PC-3 (cell line): Measurements from ENCODE around the gene NHS. TPM values are rescaled to one million over a fixed set of nuclear protein-coding genes. Genes with fewer than 3 reads are reported as not detected.

ENCODE experiments used
- ATAC-seq: fragments of 200-7000 bp; cut with Tn5 transposase; 2 replicates; pipeline ENCODE4 v1.9.1; 2020; ENCODE audit warnings: mild to moderate bottlenecking, moderate library complexity
- BruUV-seq: library from RNA; stranded (reverse); fragments of 400-500 nt; replicated peaks from 2 replicates; lab custom pipeline; 2021; lab: Mats Ljungman, UMichigan
- CTCF ChIA-PET: fragments of 300-600 bp; sonication (Branson Sonifier 250); formaldehyde crosslinking; loops from one replicate; lab custom pipeline; 2022; ENCODE audit warnings: antibody characterized with exemption; lab: Charles Lee
- POLR2A ChIA-PET: fragments of 300-600 bp; sonication (Branson Sonifier 250); formaldehyde crosslinking; loops from one replicate; lab custom pipeline; 2022; ENCODE audit warnings: antibody characterized with exemption; ENCODE audit not compliant: unreplicated experiment; lab: Charles Lee
- DNase-seq: peaks from one replicate; pipeline ENCODE4 v3.0.0-alpha.2; 2015
- H2AFZ ChIP-seq: fragments of 300-600 bp; sonication (generic); 2 replicates; pipeline ENCODE4 v1.6.0; 2016; ENCODE audit warnings: antibody characterized with exemption, low read length
- H3F3A ChIP-seq: fragments of 300-600 bp; sonication (generic); one replicate; pipeline ENCODE4 v1.6.0; 2017; ENCODE audit warnings: antibody characterized with exemption, low read length, control low read depth, mild to moderate bottlenecking; ENCODE audit not compliant: unreplicated experiment
- H3K27ac ChIP-seq: fragments of 300-600 bp; sonication (generic); 2 replicates; pipeline ENCODE4 v1.5.1; 2016; ENCODE audit warnings: mild to moderate bottlenecking, low read length
- H3K27me3 ChIP-seq: fragments of 300-600 bp; sonication (generic); 2 replicates; pipeline ENCODE4 v1.6.1; 2016; ENCODE audit warnings: low read length, mixed read lengths
- H3K36me3 ChIP-seq: fragments of 300-600 bp; sonication (generic); 2 replicates; pipeline ENCODE4 v1.6.1; 2016; ENCODE audit warnings: low read depth, mixed run types, low read length, mixed read lengths
- H3K4me1 ChIP-seq: fragments of 300-600 bp; sonication (generic); 2 replicates; pipeline ENCODE4 v1.5.1; 2016; ENCODE audit warnings: low read length; ENCODE audit not compliant: insufficient read depth
- H3K4me2 ChIP-seq: fragments of 300-600 bp; sonication (generic); 2 replicates; pipeline ENCODE4 v1.6.0; 2016; ENCODE audit warnings: low read length
- H3K4me3 ChIP-seq: fragments of 300-600 bp; sonication (generic); 2 replicates; pipeline ENCODE4 v1.5.1; 2016; ENCODE audit warnings: mild to moderate bottlenecking, low read length, mixed read lengths
- H3K79me2 ChIP-seq: fragments of 300-600 bp; sonication (generic); 2 replicates; pipeline ENCODE4 v1.6.1; 2017; ENCODE audit warnings: low read length, mixed read lengths
- H3K9ac ChIP-seq: fragments of 300-600 bp; sonication (generic); 2 replicates; pipeline ENCODE4 v1.6.0; 2016; ENCODE audit warnings: mild to moderate bottlenecking, low read length
- H3K9me2 ChIP-seq: fragments of 300-600 bp; sonication (generic); replicated peaks from 2 replicates; pipeline ENCODE4 v1.6.1; 2016; ENCODE audit warnings: mixed run types, low read length, mixed read lengths
- H3K9me3 ChIP-seq: fragments of 300-600 bp; sonication (generic); 2 replicates; pipeline ENCODE4 v1.6.1; 2016; ENCODE audit warnings: low read length, mixed read lengths
- H4K20me1 ChIP-seq: fragments of 300-600 bp; sonication (generic); 2 replicates; pipeline ENCODE4 v1.6.1; 2016; ENCODE audit warnings: low read length, mixed read lengths
- CTCF ChIP-seq: fragments of 300-600 bp; sonication (generic); conservative IDR thresholded peaks from 2 replicates; pipeline ENCODE4 v1.5.1; 2017; ENCODE audit warnings: antibody characterized with exemption, low read depth, mild to moderate bottlenecking, low read length
- EZH2 ChIP-seq: fragments of 300-600 bp; sonication (generic); IDR thresholded peaks from one replicate; pipeline ENCODE4 v1.6.1; 2017; ENCODE audit warnings: antibody characterized with exemption, mild to moderate bottlenecking, low read length; ENCODE audit not compliant: unreplicated experiment
- EZH2phosphoT487 ChIP-seq: fragments of 300-600 bp; sonication (generic); IDR thresholded peaks from 2 replicates; pipeline ENCODE4 v1.6.1; 2018; ENCODE audit warnings: mild to moderate bottlenecking, antibody characterized with exemption, low read length, borderline replicate concordance
- intact Hi-C: fragments of 100-400 bp; cut with micrococcal nuclease; formaldehyde crosslinking; loops from 2 replicates; pipeline ENCODE4 v1.9.0; 2023
- total RNA-seq: library from RNA; depleted of rRNA; stranded (reverse); fragments of >200 nt; gene quantifications from 2 replicates; pipeline ENCODE4 v1.2.3, GENCODE V29; 2014

The NHS gene
- total RNA-seq, 1 experiment from 2014 or later = 4.9 TPM

GRCh38 chrX:17685026-17685425 lies 310.0 kb downstream of the NHS start:
- DNase-seq (no peak), ATAC-seq (no peak)
- Histone ChIP-seq H3K9ac (no peak overlapping the region), H3K36me3 (no peaks in the 10 kb centered on the region), H3K4me2 (no peak overlapping the region), H3K79me2 (no peaks in the 10 kb centered on the region), H3K27ac (no peak overlapping the region), H3F3A (no peaks in the 10 kb centered on the region), H3K4me1 (peaks cover 8% of the 10 kb centered on the region; the same call in 1 of the 2 replicates), H3K4me3 (no peak overlapping the region), H4K20me1 (no peaks in the 10 kb centered on the region), H2AFZ (no peak overlapping the region), H3K9me3 (no peaks in the 10 kb centered on the region), H3K27me3 (no peaks in the 10 kb centered on the region), H3K9me2 (no peaks in the 10 kb centered on the region)
- no TSS peak for BruUV-seq
- TF ChIP-seq EZH2 = no peak
- TF ChIP-seq EZH2phosphoT487 = no peak
- TF ChIP-seq CTCF = no peak
- POLR2A ChIA-PET = no interaction called here
- intact Hi-C loops = no loop called here
- CTCF ChIA-PET = no interaction called here

- no peaks in the 10 kb centered on the region for H3K27me3 ChIP-seq
- H3K4me2 ChIP-seq = no peak overlapping the region
- no peak overlapping the region for H3K4me3 ChIP-seq
- H3K4me1 ChIP-seq = peaks cover 14% of the 10 kb centered on the region
- POLR2A ChIA-PET = no interaction called here
- H3K9ac ChIP-seq = no peak overlapping the region
- no peak for DNase-seq
- H3K36me3 ChIP-seq = no peaks in the 10 kb centered on the region
- no peaks in the 10 kb centered on the region for H3K9me3 ChIP-seq
- TF ChIP-seq EZH2phosphoT487 = no peak
- no peak for TF ChIP-seq EZH2
- TF ChIP-seq CTCF = no peak
- no peaks in the 10 kb centered on the region for H4K20me1 ChIP-seq
- no peak for ATAC-seq
- intact Hi-C loops = no loop called here
- no peaks in the 10 kb centered on the region for H3K9me2 ChIP-seq
- H3F3A ChIP-seq = no peaks in the 10 kb centered on the region
- CTCF ChIA-PET = no interaction called here
- H2AFZ ChIP-seq = no peak overlapping the region
- no TSS peak for BruUV-seq
- no peaks in the 10 kb centered on the region for H3K79me2 ChIP-seq
- H3K27ac ChIP-seq = no peak overlapping the region
These were observed 312.6 kb downstream of the NHS start for GRCh38 chrX:17687648-17688047.

- peak; percentile 77 for DNase-seq
- Histone ChIP-seq H4K20me1 (no peaks in the 10 kb centered on the region), H3F3A (no peaks in the 10 kb centered on the region), H3K9ac (no peak overlapping the region), H3K4me1 (peaks cover 19% of the 10 kb centered on the region), H3K9me2 (no peaks in the 10 kb centered on the region), H3K9me3 (no peaks in the 10 kb centered on the region), H3K4me3 (no peak overlapping the region), H3K36me3 (no peaks in the 10 kb centered on the region), H3K27ac (no peak overlapping the region), H3K79me2 (no peaks in the 10 kb centered on the region), H3K27me3 (no peaks in the 10 kb centered on the region), H3K4me2 (no peak overlapping the region), H2AFZ (no peak overlapping the region)
- TF ChIP-seq EZH2 (no peak), CTCF (peak; percentile 81)
- CTCF ChIA-PET = no interaction called here
- intact Hi-C loops = loop anchor here (1.0 to 2.0 kb wide), 7 partner anchors 95 to 569 kb away; partner anchors contain the start of gene NHS
- peak; percentile 94 for ATAC-seq
- no TSS peak for BruUV-seq
- POLR2A ChIA-PET = no interaction called here
These were observed 315.0 kb downstream of the NHS start for GRCh38 chrX:17689971-17690409.
